HG03108 (cell line): Measurements from ENCODE around the gene HCN2.
"Not testable (repeated sequence)": the region's sequence is repeated elsewhere in the genome, so short reads cannot be mapped to it uniquely, and the experiment has no call there.

Experiments
- ATAC-seq: cut with Tn5 transposase; IDR thresholded peaks from one replicate; pipeline ENCODE4 v1.9.1; 2021; ENCODE audit warnings: moderate library complexity; ENCODE audit not compliant: unreplicated experiment

The HCN2 gene

GRCh38 chr19:584240-585001 lies 5.3 kb upstream of the HCN2 start:
- no peak for ATAC-seq

GRCh38 chr19:585146-585545 lies 4.5 kb upstream of the HCN2 start:
- not testable (repeated sequence) for ATAC-seq

- ATAC-seq = no peak
These were observed 4.0 kb upstream of the HCN2 start for GRCh38 chr19:585551-586110.

- ATAC-seq = no peak
These were observed 1.5 kb upstream of the HCN2 start for GRCh38 chr19:588093-588740.

- no peak for ATAC-seq
These were observed 664 bp upstream of the HCN2 start for GRCh38 chr19:588741-589692.

GRCh38 chr19:590396-590745 lies 690 bp downstream of the HCN2 start:
- ATAC-seq = no peak

GRCh38 chr19:590750-591098 lies 1.0 kb downstream of the HCN2 start:
- ATAC-seq = no peak

- ATAC-seq = no peak
These were observed 1.6 kb downstream of the HCN2 start for GRCh38 chr19:591099-591958.

GRCh38 chr19:592101-592500 lies 2.4 kb downstream of the HCN2 start:
- ATAC-seq = no peak

- no peak for ATAC-seq
These were observed 3.4 kb downstream of the HCN2 start for GRCh38 chr19:593055-593454.

- ATAC-seq = no peak
These were observed 3.8 kb downstream of the HCN2 start for GRCh38 chr19:593505-593904.

GRCh38 chr19:594265-594870 lies 4.7 kb downstream of the HCN2 start:
- ATAC-seq = no peak

- no peak for ATAC-seq
These were observed 5.9 kb downstream of the HCN2 start for GRCh38 chr19:595326-596262.

- ATAC-seq = no peak
These were observed 6.6 kb downstream of the HCN2 start for GRCh38 chr19:596263-596655.

- ATAC-seq = no peak
These were observed 8.0 kb downstream of the HCN2 start for GRCh38 chr19:597406-598315.

- no peak for ATAC-seq
These were observed 11.6 kb downstream of the HCN2 start for GRCh38 chr19:601310-601709.

GRCh38 chr19:601790-602189 lies 12.1 kb downstream of the HCN2 start:
- no peak for ATAC-seq
